PC-9 (cell line): ENCODE measurements around the gene PRPS2.

Source experiments
- EZH2 ChIP-seq: fragments of 200-600 bp; sonication (generic); IDR thresholded peaks from 2 replicates; pipeline ENCODE4 v1.8.0; 2017; ENCODE audit warnings: antibody characterized with exemption, low read depth
- TF ChIP-seq, protein P1 (sequence below): fragments of 200-600 bp; sonication (generic); conservative IDR thresholded peaks from 2 replicates; pipeline ENCODE4 v1.6.1; 2017; ENCODE audit warnings: mixed run types, antibody characterized with exemption, mild to moderate bottlenecking, moderate library complexity

DNA sequence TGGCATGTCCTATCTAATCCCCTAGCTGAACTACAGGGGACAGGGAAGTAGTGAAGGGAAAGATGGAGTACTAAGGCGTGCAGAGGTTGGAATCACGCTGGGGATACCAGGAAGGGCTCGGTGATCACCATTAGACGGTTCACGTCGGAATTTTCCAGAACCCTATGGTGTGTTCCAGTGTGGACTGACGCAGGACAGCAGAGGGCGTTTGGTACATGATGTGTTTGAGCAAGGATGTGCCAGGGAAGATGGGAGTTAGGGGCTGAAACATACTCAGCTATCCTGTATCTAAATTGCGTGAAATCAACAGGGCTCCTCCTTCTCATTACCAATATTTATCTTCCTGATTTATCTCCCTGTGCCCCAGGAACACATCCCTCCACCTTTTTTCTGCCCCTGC lies 33.7 kb downstream of the PRPS2 start:
- TF ChIP-seq, protein P1, sequence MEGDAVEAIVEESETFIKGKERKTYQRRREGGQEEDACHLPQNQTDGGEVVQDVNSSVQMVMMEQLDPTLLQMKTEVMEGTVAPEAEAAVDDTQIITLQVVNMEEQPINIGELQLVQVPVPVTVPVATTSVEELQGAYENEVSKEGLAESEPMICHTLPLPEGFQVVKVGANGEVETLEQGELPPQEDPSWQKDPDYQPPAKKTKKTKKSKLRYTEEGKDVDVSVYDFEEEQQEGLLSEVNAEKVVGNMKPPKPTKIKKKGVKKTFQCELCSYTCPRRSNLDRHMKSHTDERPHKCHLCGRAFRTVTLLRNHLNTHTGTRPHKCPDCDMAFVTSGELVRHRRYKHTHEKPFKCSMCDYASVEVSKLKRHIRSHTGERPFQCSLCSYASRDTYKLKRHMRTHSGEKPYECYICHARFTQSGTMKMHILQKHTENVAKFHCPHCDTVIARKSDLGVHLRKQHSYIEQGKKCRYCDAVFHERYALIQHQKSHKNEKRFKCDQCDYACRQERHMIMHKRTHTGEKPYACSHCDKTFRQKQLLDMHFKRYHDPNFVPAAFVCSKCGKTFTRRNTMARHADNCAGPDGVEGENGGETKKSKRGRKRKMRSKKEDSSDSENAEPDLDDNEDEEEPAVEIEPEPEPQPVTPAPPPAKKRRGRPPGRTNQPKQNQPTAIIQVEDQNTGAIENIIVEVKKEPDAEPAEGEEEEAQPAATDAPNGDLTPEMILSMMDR = no peak
- TF ChIP-seq EZH2 = no peak
